ENCODE results near the gene SEC22C.

GRCh38 chr3:42516443-42516842 is 65.3 kb downstream of the SEC22C start:
- TF ChIP-seq CTCF (IDR thresholded peaks at IDR 0.05), result no peak
- TF ChIP-seq POLR2A (IDR thresholded peaks at IDR 0.05; ENCODE audit: low read depth), result no peak
- no peak for TF ChIP-seq POLR2AphosphoS5 (IDR thresholded peaks at IDR 0.05)

Measured in esophagus muscularis mucosa (tissue), 3 donors.